Measurements from ENCODE around the gene TNFRSF13B.

Gene TNFRSF13B

GRCh38 chr17:16947470-16947869, 24.4 kb downstream of the TNFRSF13B start:
- Histone ChIP-seq H3K27me3 (ENCODE audit: insufficient read depth, poor library complexity, severe bottlenecking) (no peaks in the 10 kb centered on the region), H3K27ac (replicated peaks) (no peak overlapping the region), H3K4me3 (replicated peaks; ENCODE audit: insufficient read depth, low read length) (no peak overlapping the region)
- DNase-seq (ENCODE audit: low read depth in 1 of 2, low spot score in 1 of 2), result no peak
- no peak for TF ChIP-seq SPI1 (IDR thresholded peaks at IDR 0.05; ENCODE audit: borderline replicate concordance, low read depth)
- no peak for TF ChIP-seq CTCF (IDR thresholded peaks at IDR 0.05; ENCODE audit: insufficient read depth, low read length)
- no peak for TF ChIP-seq REST (IDR thresholded peaks at IDR 0.05; ENCODE audit: insufficient replicate concordance, low read depth)
- TF ChIP-seq GABPA (IDR thresholded peaks at IDR 0.05; ENCODE audit: low read depth), result no peak
- no peak for TF ChIP-seq POLR2AphosphoS5 (IDR thresholded peaks at IDR 0.05; ENCODE audit: low read depth)

GRCh38 chr17:16945663-16946218, 26.2 kb downstream of the TNFRSF13B start:
- TF ChIP-seq GABPA (IDR thresholded peaks at IDR 0.05; ENCODE audit: low read depth) (no peak), SPI1 (IDR thresholded peaks at IDR 0.05; ENCODE audit: borderline replicate concordance, low read depth) (no peak), POLR2AphosphoS5 (IDR thresholded peaks at IDR 0.05; ENCODE audit: low read depth) (no peak), REST (IDR thresholded peaks at IDR 0.05; ENCODE audit: insufficient replicate concordance, low read depth) (no peak), CTCF (IDR thresholded peaks at IDR 0.05; ENCODE audit: insufficient read depth, low read length) (no peak)
- DNase-seq (ENCODE audit: low read depth in 1 of 2, low spot score in 1 of 2), result no peak
- Histone ChIP-seq H3K27me3 (ENCODE audit: insufficient read depth, poor library complexity, severe bottlenecking) (no peaks in the 10 kb centered on the region), H3K27ac (replicated peaks) (no peak overlapping the region), H3K4me3 (replicated peaks; ENCODE audit: insufficient read depth, low read length) (no peak overlapping the region)

- DNase-seq (ENCODE audit: low read depth in 1 of 2, low spot score in 1 of 2), result no peak
- H3K27ac ChIP-seq (replicated peaks), result no peak overlapping the region
- no peak for TF ChIP-seq CTCF (IDR thresholded peaks at IDR 0.05; ENCODE audit: insufficient read depth, low read length)
- no peak overlapping the region for H3K4me3 ChIP-seq (replicated peaks; ENCODE audit: insufficient read depth, low read length)
- no peaks in the 10 kb centered on the region for H3K27me3 ChIP-seq (ENCODE audit: insufficient read depth, poor library complexity, severe bottlenecking)
Measured at GRCh38 chr17:16945136-16945482, 26.8 kb downstream of the TNFRSF13B start.
